Lung (tissue), 12 donors: ENCODE results near the gene TEAD1. TPM values are rescaled to one million over a fixed set of nuclear protein-coding genes. Genes with fewer than 3 reads are reported as not detected.

Experiments used
- ATAC-seq: fragments of 200-7000 bp; cut with Tn5 transposase; one replicate; pipeline ENCODE4 v1.9.1; 2020; ENCODE audit warnings: moderate number of reproducible peaks; ENCODE audit not compliant: insufficient read depth, low FRiP score
- DNase-seq, 3 donors: peaks; one replicate each; pipeline ENCODE4 v3.0.0-alpha.2; 2013 to 2017
- H3K27ac ChIP-seq, 2 donors: one replicate each; pipeline ENCODE4 v1.5.1; 2013; ENCODE audit warnings: mild to moderate bottlenecking in 2 of 2, moderate library complexity in 2 of 2, control low read depth in 1 of 2, inconsistent platforms in 1 of 2, low read depth in 1 of 2, low read length in 1 of 2
- H3K27me3 ChIP-seq, 3 donors: one replicate each; pipeline ENCODE4 v1.5.1; 2013; ENCODE audit warnings: low read length in 2 of 3; ENCODE audit not compliant: control insufficient read depth in 3 of 3, insufficient read depth in 3 of 3
- H3K36me3 ChIP-seq, 4 donors: one replicate each; pipeline ENCODE4 v1.5.1; 2013; ENCODE audit warnings: low read length in 4 of 4, mild to moderate bottlenecking in 1 of 4, moderate library complexity in 1 of 4; ENCODE audit not compliant: control insufficient read depth in 4 of 4, insufficient read depth in 4 of 4
- H3K4me1 ChIP-seq, 5 donors: one replicate each; pipeline ENCODE4 v1.5.1; 2013; ENCODE audit warnings: low read length in 5 of 5, mild to moderate bottlenecking in 2 of 5, moderate library complexity in 1 of 5; ENCODE audit not compliant: control insufficient read depth in 5 of 5, insufficient read depth in 5 of 5
- H3K4me3 ChIP-seq: one replicate; pipeline ENCODE4 v1.5.1; 2013; ENCODE audit warnings: mild to moderate bottlenecking, control low read depth, moderate library complexity
- H3K9ac ChIP-seq, 2 donors: one replicate each; pipeline ENCODE4 v1.5.1; 2013; ENCODE audit warnings: low read length in 2 of 2, control low read depth in 1 of 2; ENCODE audit not compliant: insufficient read depth in 1 of 2
- H3K9me3 ChIP-seq, 4 donors: one replicate each; pipeline ENCODE4 v1.5.1; 2013; ENCODE audit warnings: low read length in 3 of 4, mild to moderate bottlenecking in 1 of 4, moderate library complexity in 1 of 4; ENCODE audit not compliant: control insufficient read depth in 4 of 4, insufficient read depth in 3 of 4
- WGBS, 2 donors: extraction: QIAGEN DNeasy Blood & Tissue Kit; methylation state at CpG; one replicate each; pipeline ENCODE4 v1.1.7; 2013; 5-methylcytosine and 5-hydroxymethylcytosine counted together
- polyA plus RNA-seq, 2 donors: library from polyadenylated mRNA; stranded (reverse); fragments of 200-250 nt; gene quantifications; one replicate each; pipeline ENCODE4 v1.2.1, GENCODE V29; 2013
- total RNA-seq, 2 donors: library from RNA; depleted of rRNA in 1 of 2; stranded (reverse); fragments of >200 nt in 1 of 2; gene quantifications; one replicate each; pipeline ENCODE4 v1.2.1, GENCODE V29; 2014 to 2021
- TF ChIP-seq, protein P1 (sequence below): IDR thresholded peaks from 2 replicates; pipeline ENCODE4 v1.5.1; 2012; ENCODE audit warnings: mild to moderate bottlenecking; ENCODE audit errors: control extremely low read depth, extremely low read depth
- donor health status: control.
- donor health status: control.
- donor health status: Bipolar disorder and iron deficiency.
- donor health status: healthy.
- donor health status: DM: yes; HTN: yes; CAD: no.

TEAD1 gene
- total and polyA plus RNA-seq, 4 donors = 7.7 to 141 (median 38.8) TPM

DNA sequence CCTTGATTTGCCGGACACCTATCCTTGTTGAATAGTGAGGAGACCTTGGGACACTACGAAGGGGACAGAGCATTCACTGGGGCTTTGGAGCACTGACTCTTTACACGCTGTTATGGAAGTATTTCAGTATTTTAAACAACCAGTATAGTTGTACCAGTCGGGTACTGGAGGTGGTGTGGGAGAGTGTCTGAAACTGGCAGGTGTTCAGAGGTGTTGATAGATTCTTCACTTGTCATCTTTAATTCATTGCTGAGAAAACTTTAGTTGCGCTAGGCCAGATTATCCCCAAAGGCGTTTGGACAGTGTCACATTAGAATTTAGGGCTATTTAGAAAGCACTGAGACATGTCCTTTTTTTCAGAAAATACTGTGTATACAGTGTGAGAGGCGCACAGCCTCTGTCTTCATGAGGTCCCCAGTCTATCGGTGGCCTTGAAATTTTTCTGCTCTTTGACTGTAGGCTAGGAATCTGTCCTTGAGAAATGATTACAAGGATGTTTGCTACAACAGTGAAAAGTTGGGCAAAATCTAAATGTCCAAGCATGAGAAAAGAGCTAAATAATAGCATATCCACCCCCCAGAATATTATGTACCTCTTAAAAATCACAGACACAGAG, 69.7 kb downstream of the TEAD1 start:
- no peak for DNase-seq
- Histone ChIP-seq H3K36me3 (no peaks in the 10 kb centered on the region), H3K27me3 (no peaks in the 10 kb centered on the region), H3K27ac (peak overlapping the region in 1 of 2 donors; percentile 61), H3K9ac (no peak overlapping the region), H3K4me1 (peaks cover 7 to 16% (median 13%) of the 10 kb centered on the region in 5 donors), H3K4me3 (no peak overlapping the region), H3K9me3 (peaks cover 0 to 2% (median 0%) of the 10 kb centered on the region in 4 donors)
- no peak for ATAC-seq
- TF ChIP-seq, protein P1, sequence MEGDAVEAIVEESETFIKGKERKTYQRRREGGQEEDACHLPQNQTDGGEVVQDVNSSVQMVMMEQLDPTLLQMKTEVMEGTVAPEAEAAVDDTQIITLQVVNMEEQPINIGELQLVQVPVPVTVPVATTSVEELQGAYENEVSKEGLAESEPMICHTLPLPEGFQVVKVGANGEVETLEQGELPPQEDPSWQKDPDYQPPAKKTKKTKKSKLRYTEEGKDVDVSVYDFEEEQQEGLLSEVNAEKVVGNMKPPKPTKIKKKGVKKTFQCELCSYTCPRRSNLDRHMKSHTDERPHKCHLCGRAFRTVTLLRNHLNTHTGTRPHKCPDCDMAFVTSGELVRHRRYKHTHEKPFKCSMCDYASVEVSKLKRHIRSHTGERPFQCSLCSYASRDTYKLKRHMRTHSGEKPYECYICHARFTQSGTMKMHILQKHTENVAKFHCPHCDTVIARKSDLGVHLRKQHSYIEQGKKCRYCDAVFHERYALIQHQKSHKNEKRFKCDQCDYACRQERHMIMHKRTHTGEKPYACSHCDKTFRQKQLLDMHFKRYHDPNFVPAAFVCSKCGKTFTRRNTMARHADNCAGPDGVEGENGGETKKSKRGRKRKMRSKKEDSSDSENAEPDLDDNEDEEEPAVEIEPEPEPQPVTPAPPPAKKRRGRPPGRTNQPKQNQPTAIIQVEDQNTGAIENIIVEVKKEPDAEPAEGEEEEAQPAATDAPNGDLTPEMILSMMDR = no peak
- WGBS, 2 donors = 89 to 92% methylated on average over 8 of the region's 8 CpGs

DNA sequence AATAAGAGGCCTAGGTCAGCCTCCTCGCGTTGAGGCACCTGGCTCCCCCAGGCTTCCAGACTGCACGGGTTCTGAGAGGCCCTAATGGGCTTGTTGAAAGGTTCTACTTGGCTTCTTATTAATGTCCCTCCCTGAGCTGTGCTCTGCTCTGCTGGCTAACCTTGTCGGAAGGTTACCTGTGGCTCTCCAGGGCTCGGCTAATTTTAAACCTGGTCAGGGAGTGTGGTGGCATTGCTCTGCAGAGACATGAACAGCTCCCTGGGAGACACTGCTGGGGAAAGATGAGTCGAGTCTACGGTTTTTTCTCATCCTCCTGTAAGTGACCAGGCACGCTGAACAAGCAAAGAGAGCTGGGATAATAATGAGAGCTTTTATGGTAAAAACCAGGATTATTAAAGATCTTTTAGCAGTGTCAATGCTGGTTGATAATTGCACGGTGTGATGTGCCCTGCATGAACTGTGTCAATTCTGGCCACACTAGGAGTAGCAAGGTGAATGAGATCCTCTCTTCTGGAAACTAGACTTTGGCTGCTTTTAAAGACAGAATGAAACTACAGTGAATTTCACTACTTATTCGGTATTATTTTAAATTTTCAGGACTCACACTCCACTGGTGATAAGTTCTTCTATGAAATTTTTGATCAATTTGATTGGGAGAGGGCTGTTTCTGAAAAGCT, 70.7 kb downstream of the TEAD1 start:
- DNase-seq (no peak), ATAC-seq (no peak)
- Histone ChIP-seq H3K4me1 (peaks cover 7 to 23% (median 13%) of the 10 kb centered on the region in 5 donors), H3K9me3 (peaks cover 0 to 2% (median 0%) of the 10 kb centered on the region in 4 donors), H3K4me3 (no peak overlapping the region), H3K9ac (no peak overlapping the region), H3K27me3 (no peaks in the 10 kb centered on the region), H3K36me3 (no peaks in the 10 kb centered on the region), H3K27ac (peak overlapping the region in 1 of 2 donors; percentile 87)
- TF ChIP-seq, protein P1 = no peak
- WGBS, 2 donors = 80 to 81% methylated on average over 10 of the region's 10 CpGs

DNA sequence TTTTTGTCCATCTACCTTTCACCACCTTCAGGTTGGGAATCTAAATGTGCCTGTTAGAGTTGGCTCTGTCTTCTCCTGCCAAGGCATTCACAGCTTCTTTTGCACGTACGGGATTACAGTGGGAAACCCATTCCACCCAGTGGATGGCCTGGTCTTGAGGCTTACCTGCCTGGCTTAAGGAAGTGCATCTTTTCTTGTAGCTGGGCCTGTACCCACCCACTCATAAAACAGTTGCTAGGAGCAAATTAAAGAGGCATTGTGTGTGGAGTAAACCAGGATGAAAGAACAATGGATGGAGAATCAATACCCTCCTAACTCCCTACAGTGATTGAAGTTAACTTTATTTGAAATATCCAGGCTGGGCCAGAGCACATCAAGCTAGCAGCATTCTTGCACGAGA, 71.6 kb downstream of the TEAD1 start:
- Histone ChIP-seq H3K9me3 (peaks cover 0 to 2% (median 0%) of the 10 kb centered on the region in 4 donors), H3K4me3 (no peak overlapping the region), H3K27me3 (no peaks in the 10 kb centered on the region), H3K36me3 (no peaks in the 10 kb centered on the region), H3K27ac (peak overlapping the region in 1 of 2 donors; percentile 12), H3K4me1 (peaks cover 7 to 23% (median 13%) of the 10 kb centered on the region in 5 donors), H3K9ac (peak overlapping the region in 1 of 2 donors; percentile 19)
- WGBS, 2 donors = 83 to 88% methylated on average over 3 of the region's 3 CpGs
- TF ChIP-seq, protein P1 = no peak
- no peak for DNase-seq
- no peak for ATAC-seq
